Liver (tissue), 9 donors: ENCODE data around the gene NDUFA7. TPM values are rescaled to one million over a fixed set of nuclear protein-coding genes. Genes with fewer than 3 reads are reported as not detected.

ENCODE experiments used
- DNase-seq: peaks from one replicate; pipeline ENCODE4 v3.0.0-alpha.2; 2017; ENCODE audit warnings: low spot score
- H3K27ac ChIP-seq, 2 donors: one replicate each; pipeline ENCODE4 v1.7.0; 2013; ENCODE audit warnings: inconsistent platforms in 2 of 2, low read length in 2 of 2, control low read depth in 1 of 2, low read depth in 1 of 2, mild to moderate bottlenecking in 1 of 2
- H3K27me3 ChIP-seq, 4 donors: one replicate each; pipeline versions ENCODE4 v1.6.1 to v1.7.0; 2013; ENCODE audit warnings: low read length in 3 of 4, inconsistent platforms in 1 of 4, mild to moderate bottlenecking in 1 of 4, moderate library complexity in 1 of 4; ENCODE audit not compliant: control insufficient read depth in 4 of 4, insufficient read depth in 4 of 4
- H3K36me3 ChIP-seq, 4 donors: one replicate each; pipeline versions ENCODE4 v1.6.1 to v1.7.0; 2013; ENCODE audit warnings: low read length in 3 of 4, mild to moderate bottlenecking in 3 of 4, low read depth in 1 of 4, moderate library complexity in 1 of 4; ENCODE audit not compliant: control insufficient read depth in 4 of 4, insufficient read depth in 3 of 4
- H3K4me1 ChIP-seq, 4 donors: one replicate each; pipeline versions ENCODE4 v1.6.1 to v1.7.0; 2013; ENCODE audit warnings: low read length in 3 of 4, mild to moderate bottlenecking in 3 of 4, moderate library complexity in 1 of 4; ENCODE audit not compliant: control insufficient read depth in 4 of 4, insufficient read depth in 4 of 4
- H3K4me3 ChIP-seq, 3 donors: one replicate each; pipeline versions ENCODE4 v1.6.1 to v1.7.0; 2013; ENCODE audit warnings: low read length in 3 of 3, control low read depth in 1 of 3, low read depth in 1 of 3, mild to moderate bottlenecking in 1 of 3
- H3K9ac ChIP-seq, 2 donors: one replicate each; pipeline ENCODE4 v1.7.0; 2013; ENCODE audit warnings: low read length in 2 of 2, mild to moderate bottlenecking in 2 of 2, moderate library complexity in 2 of 2, control low read depth in 1 of 2, low read depth in 1 of 2
- H3K9me3 ChIP-seq, 4 donors: one replicate each; pipeline versions ENCODE4 v1.6.1 to v1.7.0; 2013; ENCODE audit warnings: low read length in 3 of 4; ENCODE audit not compliant: control insufficient read depth in 4 of 4
- ATF3 ChIP-seq: IDR thresholded peaks from 2 replicates; pipeline ENCODE4 v1.6.1; 2016; ENCODE audit warnings: antibody characterized with exemption
- CTCF ChIP-seq: fragments of 150-350 bp; IDR thresholded peaks from 2 replicates; pipeline ENCODE4 v1.5.1; 2017; ENCODE audit warnings: improper control_type of control experiment, low read depth, low read length; ENCODE audit not compliant: missing input control
- EGR1 ChIP-seq, 2 donors: IDR thresholded peaks; 2 replicates each; pipeline ENCODE4 v1.6.1; 2016 to 2018; ENCODE audit warnings: antibody characterized with exemption in 2 of 2, low read depth in 2 of 2
- FOXA1 ChIP-seq: IDR thresholded peaks from 2 replicates; pipeline ENCODE4 v1.6.1; 2016; ENCODE audit warnings: antibody characterized with exemption
- FOXA2 ChIP-seq: IDR thresholded peaks from 2 replicates; pipeline ENCODE4 v1.6.1; 2016; ENCODE audit warnings: antibody characterized with exemption
- GABPA ChIP-seq, 2 donors: IDR thresholded peaks in 1 of 2; conservative IDR thresholded peaks in 1 of 2; 2 replicates each; pipeline ENCODE4 v1.6.1; 2016; ENCODE audit warnings: antibody characterized with exemption in 2 of 2, mild to moderate bottlenecking in 1 of 2, moderate library complexity in 1 of 2
- HNF4A ChIP-seq, 2 donors: conservative IDR thresholded peaks; 2 replicates each; pipeline ENCODE4 v1.6.1; 2016; ENCODE audit warnings: antibody characterized with exemption in 2 of 2, mild to moderate bottlenecking in 2 of 2
- JUND ChIP-seq, 2 donors: IDR thresholded peaks; 2 replicates each; pipeline ENCODE4 v1.6.1; 2016; ENCODE audit warnings: antibody characterized with exemption in 2 of 2
- MAX ChIP-seq: IDR thresholded peaks from 2 replicates; pipeline ENCODE4 v1.6.1; 2016; ENCODE audit warnings: antibody characterized with exemption
- NR2F2 ChIP-seq: IDR thresholded peaks from 2 replicates; pipeline ENCODE4 v1.6.1; 2016; ENCODE audit warnings: antibody characterized with exemption
- RAD21 ChIP-seq, 2 donors: IDR thresholded peaks; 2 replicates each; pipeline ENCODE4 v1.6.1; 2016; ENCODE audit warnings: antibody characterized with exemption in 2 of 2, mild to moderate bottlenecking in 2 of 2
- REST ChIP-seq: IDR thresholded peaks from 2 replicates; pipeline ENCODE4 v1.6.1; 2016; ENCODE audit warnings: antibody characterized with exemption, mild to moderate bottlenecking
- RXRA ChIP-seq, 2 donors: IDR thresholded peaks; 2 replicates each; pipeline ENCODE4 v1.6.1; 2017 to 2018; ENCODE audit warnings: antibody characterized with exemption in 2 of 2, mild to moderate bottlenecking in 1 of 2
- SP1 ChIP-seq: IDR thresholded peaks from 2 replicates; pipeline ENCODE4 v1.6.1; 2018; ENCODE audit warnings: antibody characterized with exemption, mild to moderate bottlenecking
- TAF1 ChIP-seq: conservative IDR thresholded peaks from 2 replicates; pipeline ENCODE4 v1.6.1; 2016; ENCODE audit warnings: antibody characterized with exemption, mild to moderate bottlenecking
- YY1 ChIP-seq: IDR thresholded peaks from 2 replicates; pipeline ENCODE4 v1.6.1; 2016; ENCODE audit warnings: antibody characterized with exemption, mild to moderate bottlenecking
- ZBTB33 ChIP-seq: IDR thresholded peaks from 2 replicates; pipeline ENCODE4 v1.6.1; 2016; ENCODE audit warnings: antibody characterized with exemption
- WGBS: extraction: QIAGEN DNeasy Blood & Tissue Kit; methylation state at CpG from one replicate; pipeline ENCODE4 v1.1.7; 2013; 5-methylcytosine and 5-hydroxymethylcytosine counted together
- polyA plus RNA-seq, 2 donors: library from polyadenylated mRNA; stranded (reverse) in 1 of 2; unstranded in 1 of 2; fragments of 200-250 nt in 1 of 2; fragments of >200 nt in 1 of 2; fragmentation: Nextera tagmentation in 1 of 2; extraction: Ambion mirVana in 1 of 2; gene quantifications; one replicate each; pipeline versions ENCODE4 v1.2.1 to v1.2.3, GENCODE V29; 2013 to 2015
- total RNA-seq, 2 donors: library from RNA; depleted of rRNA; stranded (reverse); fragments of >200 nt; gene quantifications; one replicate each; pipeline ENCODE4 v1.2.3, GENCODE V29; 2014
- donor health status: healthy.
- donor health status: healthy.
- donor health status: healthy.
- donor health status: healthy.
- donor health status: healthy.

The NDUFA7 gene
- total and polyA plus RNA-seq, 4 donors: 19.6 to 101 (median 55.7) TPM

GRCh38 chr19:8311461-8312260 lies 9.5 kb downstream of the NDUFA7 start:
- no peak for DNase-seq
- Histone ChIP-seq H3K9me3 (no peaks in the 10 kb centered on the region), H3K36me3 (peaks cover 10 to 44% (median 19%) of the 10 kb centered on the region in 4 donors), H3K27ac (no peak overlapping the region), H3K27me3 (no peaks in the 10 kb centered on the region), H3K4me1 (peaks cover 5 to 24% (median 16%) of the 10 kb centered on the region in 4 donors), H3K9ac (no peak overlapping the region), H3K4me3 (no peak overlapping the region)
- 79% methylated on average over 16 of the region's 16 CpGs for WGBS
- TF ChIP-seq ATF3 (no peak), GABPA (IDR thresholded peaks at IDR 0.05 in 1 of 2, conservative IDR thresholded peaks at IDR 0.05 in 1 of 2) (no peak), TAF1 (no peak), NR2F2 (no peak), FOXA1 (no peak), EGR1 (IDR thresholded peaks at IDR 0.05; ENCODE audit: low read depth in 2 of 2) (no peak), HNF4A (conservative IDR thresholded peaks at IDR 0.05) (no peak), RXRA (IDR thresholded peaks at IDR 0.05) (no peak), SP1 (no peak), CTCF (no peak), MAX (no peak), ZBTB33 (no peak), RAD21 (IDR thresholded peaks at IDR 0.05) (no peak), YY1 (no peak), JUND (IDR thresholded peaks at IDR 0.05) (no peak), REST (no peak), FOXA2 (no peak)
